ENCODE results near the gene COL6A1. TPM values are rescaled to one million over a fixed set of nuclear protein-coding genes. Genes with fewer than 3 reads are reported as not detected.

COL6A1 gene
- total RNA-seq, 3 donors from 2014 or later (not counting 1 experiment from before 2014, with no cell fraction given): 1.0 to 5.2 (median 2.5) TPM

- H3K27me3 Mint-ChIP-seq (ENCODE audit: low read depth in 2 of 2): peaks cover 0 to 9% of the 10 kb centered on the region in 2 donors
- H3K36me3 Mint-ChIP-seq: no peaks in the 10 kb centered on the region
- peak overlapping the region; percentile 4 for H3K4me3 Mint-ChIP-seq
- WGBS (ENCODE audit: insufficient coverage): 90% methylated on average over 3 of the region's 3 CpGs
- DNase-seq (no peak), ATAC-seq (no peak)
- no peaks in the 10 kb centered on the region for H3K9me3 ChIP-seq (ENCODE audit: control insufficient read depth, insufficient read depth, low read length)
- H3K4me1 ChIP-seq (ENCODE audit: control insufficient read depth, insufficient read depth, low read length): peaks cover 16% of the 10 kb centered on the region
- TF ChIP-seq CTCF (IDR thresholded peaks at IDR 0.05): no peak
- peaks cover 16% of the 10 kb centered on the region for H3K27me3 ChIP-seq (ENCODE audit: control insufficient read depth, insufficient read depth, low read length)
- H3K4me3 ChIP-seq (ENCODE audit: low read length): no peak overlapping the region
- no peaks in the 10 kb centered on the region for H3K36me3 ChIP-seq (ENCODE audit: control insufficient read depth, insufficient read depth, low read length)
- H3K27ac ChIP-seq (ENCODE audit: low read length): no peak overlapping the region
- peak overlapping the region in 1 of 2 donors; percentile 27 for H3K27ac Mint-ChIP-seq
- H3K4me1 Mint-ChIP-seq: peaks cover 0 to 9% of the 10 kb centered on the region in 2 donors
- H3K9me3 Mint-ChIP-seq: peaks cover 5 to 6% of the 10 kb centered on the region in 2 donors
- intact Hi-C loops (cut with micrococcal nuclease): no loop called here
Observed at GRCh38 chr21:45984584-45985095, 3.1 kb downstream of the COL6A1 start.

GRCh38 chr21:45985471-45986315, 4.1 kb downstream of the COL6A1 start:
- ATAC-seq: no peak
- Histone ChIP-seq H3K4me3 (ENCODE audit: low read length) (no peak overlapping the region), H3K27ac (ENCODE audit: low read length) (no peak overlapping the region), H3K4me1 (ENCODE audit: control insufficient read depth, insufficient read depth, low read length) (peaks cover 16% of the 10 kb centered on the region), H3K27me3 (ENCODE audit: control insufficient read depth, insufficient read depth, low read length) (peaks cover 14% of the 10 kb centered on the region), H3K36me3 (ENCODE audit: control insufficient read depth, insufficient read depth, low read length) (no peaks in the 10 kb centered on the region), H3K9me3 (ENCODE audit: control insufficient read depth, insufficient read depth, low read length) (no peaks in the 10 kb centered on the region)
- no peak for TF ChIP-seq CTCF (IDR thresholded peaks at IDR 0.05)
- H3K36me3 Mint-ChIP-seq: no peaks in the 10 kb centered on the region
- no peak for DNase-seq
- H3K4me1 Mint-ChIP-seq: peaks cover 0 to 9% of the 10 kb centered on the region in 2 donors
- WGBS (ENCODE audit: insufficient coverage): 83% methylated on average over 36 of the region's 37 CpGs
- H3K27ac Mint-ChIP-seq: no peak overlapping the region
- H3K27me3 Mint-ChIP-seq (ENCODE audit: low read depth in 2 of 2): peaks cover 0 to 9% of the 10 kb centered on the region in 2 donors
- intact Hi-C loops (cut with micrococcal nuclease): no loop called here
- peaks cover 5 to 6% of the 10 kb centered on the region in 2 donors for H3K9me3 Mint-ChIP-seq
- no peak overlapping the region for H3K4me3 Mint-ChIP-seq

- Mint-ChIP-seq H3K27me3 (ENCODE audit: low read depth in 2 of 2) (peaks cover 0 to 9% of the 10 kb centered on the region in 2 donors), H3K9me3 (peaks cover 5 to 6% of the 10 kb centered on the region in 2 donors), H3K27ac (no peak overlapping the region), H3K36me3 (no peaks in the 10 kb centered on the region), H3K4me3 (no peak overlapping the region), H3K4me1 (peaks cover 0 to 9% of the 10 kb centered on the region in 2 donors)
- DNase-seq: no peak
- Histone ChIP-seq H3K4me3 (ENCODE audit: low read length) (no peak overlapping the region), H3K36me3 (ENCODE audit: control insufficient read depth, insufficient read depth, low read length) (no peaks in the 10 kb centered on the region), H3K27ac (ENCODE audit: low read length) (no peak overlapping the region), H3K9me3 (ENCODE audit: control insufficient read depth, insufficient read depth, low read length) (no peaks in the 10 kb centered on the region), H3K27me3 (ENCODE audit: control insufficient read depth, insufficient read depth, low read length) (peaks cover 11% of the 10 kb centered on the region), H3K4me1 (ENCODE audit: control insufficient read depth, insufficient read depth, low read length) (peaks cover 11% of the 10 kb centered on the region)
- 94% methylated on average over 36 of the region's 36 CpGs for WGBS (ENCODE audit: insufficient coverage)
- ATAC-seq: no peak
- TF ChIP-seq CTCF (IDR thresholded peaks at IDR 0.05): no peak
- intact Hi-C loops (cut with micrococcal nuclease): no loop called here
Observed at GRCh38 chr21:45986316-45987051, 4.9 kb downstream of the COL6A1 start.

Data from natural killer cell (primary cell).